ENCODE results near the gene RAC3. TPM values are rescaled to one million over a fixed set of nuclear protein-coding genes. Genes with fewer than 3 reads are reported as not detected.

The RAC3 gene
- total RNA-seq, 1 donor from 2014 or later, result not detected

DNA sequence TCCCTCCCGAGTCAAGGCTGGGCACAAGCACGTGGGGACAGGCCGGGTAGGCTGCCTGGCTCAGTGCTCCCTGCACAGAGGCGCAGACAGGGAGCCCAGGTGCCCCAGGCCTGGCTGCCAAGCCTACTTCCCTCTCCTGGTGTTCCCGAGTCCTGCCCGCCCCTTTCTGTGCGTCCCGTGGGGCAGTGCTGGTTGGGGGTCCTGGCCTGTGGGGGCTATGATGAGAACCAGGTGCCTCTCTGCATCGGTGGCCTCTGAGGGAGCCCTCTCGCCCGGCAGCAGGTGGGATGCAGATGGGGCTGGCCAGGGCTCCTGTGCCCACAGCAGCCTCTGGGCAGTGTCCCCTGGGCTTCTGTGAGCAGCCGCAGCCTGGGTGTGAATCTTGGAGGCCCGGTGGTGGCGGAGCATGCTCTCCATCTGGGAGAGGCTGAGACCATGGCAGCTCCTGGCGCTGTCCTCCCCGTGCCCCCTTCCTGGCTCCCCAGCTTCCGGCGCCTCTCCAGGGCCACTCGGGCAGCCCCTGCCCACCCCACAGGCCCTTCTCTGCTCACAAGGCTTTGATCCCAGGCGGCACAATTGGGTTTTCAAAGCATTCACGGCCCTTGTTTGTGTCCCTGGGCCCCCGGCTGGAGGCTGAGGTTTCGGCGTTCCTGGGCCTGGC lies 16.0 kb upstream of the RAC3 start:
- TF ChIP-seq, protein P1, sequence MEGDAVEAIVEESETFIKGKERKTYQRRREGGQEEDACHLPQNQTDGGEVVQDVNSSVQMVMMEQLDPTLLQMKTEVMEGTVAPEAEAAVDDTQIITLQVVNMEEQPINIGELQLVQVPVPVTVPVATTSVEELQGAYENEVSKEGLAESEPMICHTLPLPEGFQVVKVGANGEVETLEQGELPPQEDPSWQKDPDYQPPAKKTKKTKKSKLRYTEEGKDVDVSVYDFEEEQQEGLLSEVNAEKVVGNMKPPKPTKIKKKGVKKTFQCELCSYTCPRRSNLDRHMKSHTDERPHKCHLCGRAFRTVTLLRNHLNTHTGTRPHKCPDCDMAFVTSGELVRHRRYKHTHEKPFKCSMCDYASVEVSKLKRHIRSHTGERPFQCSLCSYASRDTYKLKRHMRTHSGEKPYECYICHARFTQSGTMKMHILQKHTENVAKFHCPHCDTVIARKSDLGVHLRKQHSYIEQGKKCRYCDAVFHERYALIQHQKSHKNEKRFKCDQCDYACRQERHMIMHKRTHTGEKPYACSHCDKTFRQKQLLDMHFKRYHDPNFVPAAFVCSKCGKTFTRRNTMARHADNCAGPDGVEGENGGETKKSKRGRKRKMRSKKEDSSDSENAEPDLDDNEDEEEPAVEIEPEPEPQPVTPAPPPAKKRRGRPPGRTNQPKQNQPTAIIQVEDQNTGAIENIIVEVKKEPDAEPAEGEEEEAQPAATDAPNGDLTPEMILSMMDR (IDR thresholded peaks at IDR 0.05), result no peak
- peaks cover 0 to 14% of the 10 kb centered on the region in 2 donors for H3K36me3 ChIP-seq

DNA sequence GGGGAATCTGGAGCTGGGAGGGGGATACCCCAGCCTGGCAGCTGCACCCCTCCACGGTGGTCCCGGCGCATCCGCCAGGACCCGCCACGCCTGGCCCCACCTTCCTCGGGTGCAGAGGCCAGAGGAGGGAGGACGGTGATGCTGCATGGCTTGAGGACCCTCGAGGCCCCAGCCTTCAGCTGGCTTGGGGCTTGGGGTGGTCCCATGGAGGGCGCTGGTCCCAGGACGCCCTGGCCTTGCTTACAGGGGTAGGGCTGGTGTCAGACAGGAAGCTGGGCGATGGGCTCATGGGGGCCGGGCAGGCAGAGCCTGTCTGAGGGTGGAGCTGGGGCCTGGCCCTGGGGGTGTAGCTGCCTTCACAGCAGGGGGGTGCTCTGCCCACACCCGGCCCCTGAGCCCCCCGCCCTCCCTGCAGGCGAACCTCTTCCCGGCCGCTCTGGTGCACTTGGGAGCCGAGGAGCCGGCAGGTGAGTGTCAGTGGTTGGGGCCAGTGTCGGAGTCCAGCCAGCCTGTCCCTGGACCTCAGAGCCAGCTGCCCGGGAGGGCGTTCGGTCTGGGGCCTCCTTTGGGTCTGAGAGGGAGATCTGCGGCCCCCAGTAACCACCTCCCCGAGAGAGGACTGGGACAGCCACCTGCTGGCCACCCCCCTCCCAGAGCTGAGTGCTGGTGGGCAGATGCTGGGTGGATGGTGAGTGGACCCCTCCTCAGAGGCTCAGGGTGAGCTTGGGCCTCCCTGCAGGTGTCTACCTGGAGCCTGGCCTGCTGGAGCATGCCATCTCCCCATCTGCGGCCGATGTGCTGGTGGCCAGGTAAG lies 15.2 kb upstream of the RAC3 start:
- TF ChIP-seq, protein P1 (IDR thresholded peaks at IDR 0.05), result no peak
- Histone ChIP-seq H3K36me3 (peaks cover 0 to 14% of the 10 kb centered on the region in 2 donors), H3K4me3 (no peak overlapping the region), H3K4me1 (peaks cover 7 to 16% of the 10 kb centered on the region in 2 donors), H3K27ac (no peak overlapping the region), H3K9me3 (no peaks in the 10 kb centered on the region), H3K27me3 (no peaks in the 10 kb centered on the region)
- DNase-seq (ENCODE audit: low spot score in 2 of 2), result no peak
- intact Hi-C loops (cut with DNase I), result no loop called here

More for the DNA sequence above, 16.0 kb upstream of the RAC3 start:
- H3K27ac ChIP-seq, result no peak overlapping the region
- no peak for DNase-seq (ENCODE audit: low spot score in 2 of 2)
- no peaks in the 10 kb centered on the region for H3K9me3 ChIP-seq
- H3K4me1 ChIP-seq, result peaks cover 7 to 15% of the 10 kb centered on the region in 2 donors
- intact Hi-C loops (cut with DNase I), result no loop called here
- no peak overlapping the region for H3K4me3 ChIP-seq
- H3K27me3 ChIP-seq, result no peaks in the 10 kb centered on the region

DNA sequence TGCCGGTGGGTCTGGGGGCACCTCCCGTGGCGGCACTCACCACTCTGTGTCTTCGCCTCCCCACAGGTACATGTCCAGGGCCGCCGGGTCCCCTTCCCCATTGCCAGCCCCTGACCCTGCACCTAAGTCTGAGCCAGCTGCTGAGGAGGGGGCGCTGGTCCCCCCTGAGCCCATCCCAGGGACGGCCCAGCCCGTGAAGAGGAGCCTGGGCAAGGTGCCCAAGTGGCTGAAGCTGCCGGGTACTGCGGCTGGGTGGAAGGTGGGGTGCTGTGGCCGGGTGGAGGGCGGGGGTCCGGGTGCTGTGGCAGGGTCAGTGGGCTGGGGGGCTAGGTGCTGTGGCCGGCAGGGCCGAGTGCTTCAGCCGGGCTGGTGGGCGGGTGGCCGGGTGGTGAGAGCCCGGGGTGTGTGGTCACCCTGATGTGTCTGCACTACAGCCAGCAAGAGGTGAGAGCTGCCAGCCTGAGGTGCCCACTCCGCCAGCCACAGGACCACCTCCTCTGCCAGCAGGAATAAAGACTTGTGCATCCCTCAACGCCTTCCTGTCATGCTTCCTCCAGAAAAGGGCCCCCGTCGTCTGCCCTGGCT lies 14.5 kb upstream of the RAC3 start:
- Histone ChIP-seq H3K4me3 (no peak overlapping the region), H3K27ac (no peak overlapping the region), H3K36me3 (peaks cover 0 to 14% of the 10 kb centered on the region in 2 donors), H3K9me3 (no peaks in the 10 kb centered on the region), H3K4me1 (peaks cover 14 to 23% of the 10 kb centered on the region in 2 donors), H3K27me3 (no peaks in the 10 kb centered on the region)
- DNase-seq (ENCODE audit: low spot score in 2 of 2), result no peak
- TF ChIP-seq, protein P1 (IDR thresholded peaks at IDR 0.05), result no peak
- intact Hi-C loops (cut with DNase I), result no loop called here

DNA sequence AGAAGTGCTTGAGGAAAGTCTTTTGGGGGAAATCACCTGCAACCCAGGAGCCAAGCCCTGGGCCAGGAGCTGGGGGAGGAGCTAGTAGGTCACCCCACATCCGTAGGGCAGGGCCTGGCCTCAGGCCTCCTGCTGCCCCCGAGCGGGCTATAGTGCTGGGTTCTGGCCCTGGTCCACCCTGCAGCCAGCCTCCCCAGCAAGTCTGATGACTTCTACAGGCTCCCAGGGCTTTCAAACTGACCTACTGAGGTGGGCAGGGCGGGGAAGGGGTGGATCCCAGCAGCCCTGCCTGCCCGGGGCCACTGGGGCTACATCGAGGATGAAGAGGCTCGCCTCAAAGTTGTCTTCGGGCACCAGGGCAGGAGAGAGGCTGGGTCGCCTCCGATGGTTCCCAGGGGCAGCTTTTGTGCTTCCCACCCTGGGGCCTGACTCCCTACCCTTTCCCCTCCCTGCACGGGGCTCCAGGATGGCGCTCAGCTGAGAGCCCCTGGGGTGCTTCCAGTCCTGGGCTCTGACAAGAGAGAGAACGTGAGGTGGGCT lies 13.8 kb upstream of the RAC3 start:
- H3K36me3 ChIP-seq, result peaks cover 0 to 14% of the 10 kb centered on the region in 2 donors
- DNase-seq (ENCODE audit: low spot score in 2 of 2), result no peak
- peaks cover 16 to 24% of the 10 kb centered on the region in 2 donors for H3K4me1 ChIP-seq
- no peaks in the 10 kb centered on the region for H3K9me3 ChIP-seq
- no peak overlapping the region for H3K27ac ChIP-seq
- TF ChIP-seq, protein P1 (IDR thresholded peaks at IDR 0.05), result no peak
- H3K4me3 ChIP-seq, result no peak overlapping the region
- intact Hi-C loops (cut with DNase I), result no loop called here
- no peaks in the 10 kb centered on the region for H3K27me3 ChIP-seq

DNA sequence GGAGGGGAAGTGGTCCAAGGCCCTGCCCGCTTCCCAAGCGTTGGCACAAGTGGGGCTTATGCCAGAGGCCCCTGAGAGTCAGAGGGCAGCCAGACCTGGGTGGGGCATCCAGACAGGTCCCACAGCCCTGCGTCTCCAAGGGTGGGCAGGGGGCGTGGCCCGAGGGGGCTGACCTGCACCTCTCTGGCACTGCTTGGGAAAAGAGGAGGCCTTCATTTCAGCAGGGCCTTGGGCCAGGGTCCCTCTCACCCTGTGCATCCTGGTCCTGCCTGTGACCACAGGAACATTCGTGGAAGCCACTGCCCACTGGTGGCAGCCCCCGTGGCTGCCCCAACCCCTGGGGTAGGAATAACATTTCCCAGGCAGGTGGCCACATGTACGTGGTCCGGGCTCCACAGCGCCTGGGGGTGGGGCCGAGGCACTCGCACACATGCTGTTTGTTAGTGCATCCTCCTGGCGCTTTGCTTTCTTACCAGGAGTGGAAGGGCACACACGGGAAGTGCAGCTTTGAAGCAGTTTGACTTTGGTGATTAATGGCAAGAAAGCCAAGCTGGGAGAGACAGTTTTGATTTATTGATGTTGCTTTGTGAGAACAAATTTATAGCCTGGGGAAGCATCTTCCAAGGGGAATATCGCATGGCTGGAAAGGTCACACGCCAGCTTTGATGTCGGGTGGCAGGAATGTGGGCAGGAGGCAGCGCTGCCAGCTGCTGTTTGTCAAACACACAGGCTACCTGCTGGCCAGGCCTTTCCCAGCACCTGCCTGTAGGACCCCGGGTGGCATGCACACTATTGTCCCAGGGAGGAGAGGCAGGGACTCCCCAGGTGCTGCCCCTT lies 13.1 kb upstream of the RAC3 start:
- H3K36me3 ChIP-seq, result peaks cover 0 to 14% of the 10 kb centered on the region in 2 donors
- no peak overlapping the region for H3K4me3 ChIP-seq
- peaks cover 16 to 17% of the 10 kb centered on the region in 2 donors for H3K4me1 ChIP-seq
- H3K27ac ChIP-seq, result no peak overlapping the region
- no peaks in the 10 kb centered on the region for H3K27me3 ChIP-seq
- TF ChIP-seq, protein P1 (IDR thresholded peaks at IDR 0.05), result no peak
- DNase-seq (ENCODE audit: low spot score in 2 of 2), result no peak
- no peaks in the 10 kb centered on the region for H3K9me3 ChIP-seq
- intact Hi-C loops (cut with DNase I), result no loop called here

All from ascending aorta (tissue), 2 donors.